SH-SY5Y (cell line): Measurements from ENCODE around the gene KIAA1549.

Source experiments
- GATA2 ChIP-seq: IDR thresholded peaks from 2 replicates; pipeline ENCODE4 v1.6.1; 2011; ENCODE audit warnings: mild to moderate bottlenecking, low read depth, low read length
- GATA3 ChIP-seq: IDR thresholded peaks from 2 replicates; pipeline ENCODE4 v1.6.1; 2011; ENCODE audit warnings: low read depth, mild to moderate bottlenecking, low read length, moderate library complexity

- no peak for TF ChIP-seq GATA2
- no peak for TF ChIP-seq GATA3
Observed at GRCh38 chr7:138804618-138805017, 176.6 kb downstream of the KIAA1549 start.
